ENCODE measurements around the gene RBBP8NL.

Gene RBBP8NL

DNA sequence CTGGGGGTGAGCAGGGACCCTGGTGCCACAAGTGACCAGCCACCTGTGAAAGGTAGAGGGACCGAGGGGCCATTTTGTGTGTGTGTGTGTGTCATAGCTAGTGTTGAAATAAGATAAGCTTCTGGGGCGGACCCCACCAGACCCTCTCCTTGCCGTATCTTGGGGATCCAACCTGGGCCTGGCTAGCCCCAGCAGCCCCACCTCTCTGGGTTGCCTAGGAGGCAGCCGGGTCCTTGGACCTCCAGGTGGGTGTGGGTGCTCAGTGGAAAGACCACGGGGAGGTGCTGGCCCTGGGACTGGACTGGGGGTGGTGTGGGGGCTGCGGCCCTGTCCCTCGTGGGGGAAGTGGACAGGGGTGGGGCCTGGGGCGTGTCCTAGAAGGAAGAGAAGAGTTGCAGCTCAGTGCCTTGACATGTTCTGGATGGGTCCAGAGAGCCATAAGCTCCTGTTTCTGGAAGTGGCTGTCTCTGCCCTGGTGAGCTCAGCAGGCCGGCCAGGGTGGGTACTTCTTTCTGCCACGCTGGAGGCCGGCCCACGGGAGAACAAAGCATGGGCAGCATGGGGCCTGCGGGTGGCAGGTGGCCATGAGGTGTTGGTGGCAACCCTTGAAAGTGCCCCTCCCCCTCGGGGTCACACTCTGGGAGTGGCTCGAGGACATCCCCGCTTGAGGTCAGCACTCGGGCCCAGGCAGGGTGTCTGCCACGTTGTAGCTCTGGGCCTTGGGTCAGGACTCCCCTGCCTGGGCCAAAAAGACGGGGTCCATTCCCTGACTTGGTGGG lies 8.4 kb downstream of the RBBP8NL start:
- no peak for DNase-seq

DNA sequence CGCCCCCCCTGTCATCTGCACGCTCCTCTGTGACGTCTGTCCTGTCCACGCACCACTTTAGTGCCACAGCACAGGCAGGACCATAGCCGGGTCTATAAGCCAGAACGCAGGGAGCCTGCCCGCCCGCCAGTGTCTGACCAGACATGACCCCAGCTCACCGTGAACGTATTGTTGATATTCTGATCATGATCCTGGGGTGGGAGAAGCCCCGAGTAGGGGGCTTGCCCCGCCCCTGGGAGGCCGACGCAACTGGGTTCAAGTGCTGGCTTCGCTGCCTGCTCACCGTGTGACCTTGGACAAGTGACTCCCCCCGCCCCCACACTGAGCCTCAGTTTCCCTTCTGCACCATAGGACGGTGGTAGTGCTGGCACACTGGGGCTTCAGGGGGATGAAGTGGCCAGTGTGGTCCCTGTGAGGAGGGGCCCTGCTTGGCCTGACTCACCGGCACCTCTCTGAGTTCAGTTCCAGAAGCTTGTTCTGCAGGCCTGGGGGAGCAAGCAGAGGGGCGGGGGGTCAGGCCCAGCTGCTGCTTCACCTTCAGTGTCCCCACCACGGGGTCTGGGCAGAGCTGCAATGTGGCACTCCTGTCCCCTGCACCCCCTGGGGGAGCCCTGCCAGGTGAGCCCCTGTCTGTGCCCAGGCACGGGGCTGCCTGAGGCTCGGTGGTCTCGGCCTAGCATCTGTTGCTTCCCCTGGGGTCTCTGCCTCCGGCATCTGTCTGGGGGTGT lies 9.2 kb downstream of the RBBP8NL start:
- DNase-seq: no peak

DNA sequence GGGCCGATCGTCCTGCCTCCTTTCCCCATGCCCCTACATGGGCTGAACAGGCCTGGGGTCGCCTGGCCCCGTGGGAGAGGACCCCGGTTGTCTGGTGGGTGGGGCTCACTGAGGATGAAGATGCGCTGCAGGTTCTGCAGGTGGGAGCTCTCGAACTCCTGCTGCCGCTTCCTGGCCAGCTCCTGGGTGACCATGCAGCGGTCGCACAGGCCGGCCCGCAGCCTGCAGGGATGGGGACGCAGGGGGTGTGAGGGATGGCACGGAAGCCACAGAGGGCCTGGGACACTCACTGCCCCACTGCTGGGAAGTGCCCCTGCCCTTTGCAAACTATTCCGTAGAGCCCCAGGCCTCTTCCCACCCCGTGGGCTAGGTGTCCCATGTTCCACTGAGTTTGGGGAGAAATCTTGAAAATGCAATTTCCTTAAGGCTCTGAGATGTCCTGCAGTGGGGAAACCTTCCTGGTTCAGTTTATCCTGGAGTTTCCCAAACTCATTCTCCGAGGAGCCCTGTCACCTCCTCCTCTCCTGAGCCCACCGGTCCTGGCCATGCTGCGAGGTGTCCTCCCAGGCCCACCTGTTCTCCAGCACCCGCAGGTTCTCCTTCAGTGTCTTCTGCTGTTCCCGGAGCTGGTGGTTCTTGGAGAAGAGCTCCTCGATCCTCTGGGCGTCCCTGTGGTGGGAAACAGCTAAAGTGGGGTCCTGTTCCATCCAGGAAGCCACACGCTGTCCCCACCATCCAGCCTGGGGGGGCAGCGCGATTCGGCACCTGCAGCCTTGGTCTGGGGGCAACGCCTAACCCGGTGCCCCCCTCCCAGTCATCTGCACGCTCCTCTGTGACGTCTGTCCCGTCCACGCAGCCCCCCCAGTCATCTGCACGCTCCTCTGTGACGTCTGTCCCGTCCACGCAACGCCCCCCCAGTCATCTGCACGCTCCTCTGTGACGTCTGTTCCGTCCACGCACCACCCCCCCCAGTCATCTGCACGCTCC lies 10.4 kb downstream of the RBBP8NL start:
- no peak for DNase-seq

DNA sequence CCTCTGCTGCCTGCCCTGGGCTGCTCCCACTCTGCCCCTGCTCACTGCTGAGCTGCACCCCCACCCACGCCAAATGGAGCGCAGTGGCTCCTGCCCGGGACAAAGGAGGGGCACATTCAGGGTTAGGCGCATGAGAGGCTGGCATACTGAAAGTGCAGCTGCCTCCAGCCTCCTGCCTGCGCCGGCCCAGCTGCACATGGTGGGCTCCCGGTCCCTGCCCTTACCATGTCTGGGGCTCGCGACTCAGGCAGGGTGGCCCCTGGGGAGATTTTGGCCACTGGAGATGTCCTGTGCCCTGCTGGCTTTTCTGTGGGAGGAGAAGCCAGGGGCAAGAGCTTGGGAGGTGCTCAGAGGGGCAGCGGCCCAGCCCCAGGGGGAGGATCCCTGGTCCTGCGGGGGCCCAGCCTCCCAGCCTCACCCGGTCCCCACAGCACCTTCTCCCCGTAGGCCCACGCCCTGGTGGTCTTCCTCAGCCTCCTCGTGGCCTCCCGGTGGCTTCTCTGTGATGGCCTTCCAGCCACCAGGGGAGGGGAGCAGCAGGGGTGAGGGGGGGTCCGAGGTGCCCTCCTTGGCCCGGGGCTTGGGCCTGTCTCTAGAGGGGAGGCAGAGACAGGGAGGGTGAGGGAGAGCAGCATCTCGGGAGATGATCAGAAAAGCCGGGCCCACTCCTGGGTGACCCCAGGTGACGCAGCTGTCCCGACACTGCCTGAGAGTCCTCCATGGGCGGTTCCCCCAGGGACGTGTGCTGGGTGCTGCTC lies 11.8 kb downstream of the RBBP8NL start:
- DNase-seq: no peak

DNA sequence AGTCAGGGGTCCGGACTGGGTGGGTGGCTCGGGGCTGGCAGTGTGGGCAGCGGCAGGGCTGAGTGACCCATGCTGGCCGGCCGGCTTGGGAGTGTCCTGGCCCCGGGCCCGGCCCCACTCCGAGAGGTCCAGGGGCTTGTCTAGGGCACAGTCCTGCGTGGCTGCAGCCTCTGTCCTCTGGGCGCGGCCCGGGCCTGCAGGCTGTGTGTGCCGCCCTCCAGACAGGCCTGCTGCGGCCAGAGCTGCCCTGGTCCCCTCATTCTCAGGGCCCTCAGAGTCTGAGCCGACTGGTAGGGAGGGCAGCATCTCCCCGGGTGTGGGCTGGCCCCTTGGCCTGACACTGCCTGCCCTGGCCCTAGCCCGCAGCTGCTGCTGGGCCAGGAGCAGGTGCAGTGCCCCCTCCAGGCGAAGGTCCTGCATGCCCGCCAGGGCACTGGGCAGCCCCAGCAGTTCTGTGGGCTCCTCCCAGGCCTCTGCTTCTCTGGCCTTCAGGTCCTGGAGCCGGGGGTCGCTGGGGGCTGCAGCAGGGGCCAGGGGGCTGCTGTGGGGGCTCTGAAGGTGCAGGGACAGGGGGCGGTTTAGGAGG lies 13.3 kb downstream of the RBBP8NL start:
- no peak for DNase-seq

DNA sequence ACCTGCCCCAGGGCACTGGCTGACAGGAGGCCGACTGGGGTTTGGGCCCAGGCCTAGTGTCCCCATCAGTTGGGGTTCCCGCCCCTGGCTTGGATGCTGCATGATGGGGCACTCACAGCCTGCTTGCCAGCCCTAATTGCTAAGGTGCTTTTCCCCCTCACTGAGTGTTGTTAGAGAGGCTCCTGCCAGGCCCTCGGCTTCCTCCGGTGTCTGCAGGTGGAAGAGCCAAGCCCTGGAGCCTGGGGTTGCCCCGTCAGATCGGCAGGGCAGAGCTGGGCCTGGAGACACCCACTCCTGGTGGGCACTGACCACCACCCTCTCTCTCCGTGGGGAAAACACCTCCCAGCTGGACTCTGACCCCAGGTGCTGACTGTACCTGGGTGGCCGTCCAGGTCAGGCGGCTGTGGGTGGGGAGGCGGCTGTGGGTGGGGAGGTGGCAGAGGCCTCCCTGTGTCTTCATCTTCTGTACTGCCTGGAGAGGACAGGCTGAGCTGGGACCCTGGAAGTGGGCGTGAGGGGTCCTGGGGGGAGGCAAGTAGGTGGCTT lies 14.2 kb downstream of the RBBP8NL start:
- DNase-seq: no peak

DNA sequence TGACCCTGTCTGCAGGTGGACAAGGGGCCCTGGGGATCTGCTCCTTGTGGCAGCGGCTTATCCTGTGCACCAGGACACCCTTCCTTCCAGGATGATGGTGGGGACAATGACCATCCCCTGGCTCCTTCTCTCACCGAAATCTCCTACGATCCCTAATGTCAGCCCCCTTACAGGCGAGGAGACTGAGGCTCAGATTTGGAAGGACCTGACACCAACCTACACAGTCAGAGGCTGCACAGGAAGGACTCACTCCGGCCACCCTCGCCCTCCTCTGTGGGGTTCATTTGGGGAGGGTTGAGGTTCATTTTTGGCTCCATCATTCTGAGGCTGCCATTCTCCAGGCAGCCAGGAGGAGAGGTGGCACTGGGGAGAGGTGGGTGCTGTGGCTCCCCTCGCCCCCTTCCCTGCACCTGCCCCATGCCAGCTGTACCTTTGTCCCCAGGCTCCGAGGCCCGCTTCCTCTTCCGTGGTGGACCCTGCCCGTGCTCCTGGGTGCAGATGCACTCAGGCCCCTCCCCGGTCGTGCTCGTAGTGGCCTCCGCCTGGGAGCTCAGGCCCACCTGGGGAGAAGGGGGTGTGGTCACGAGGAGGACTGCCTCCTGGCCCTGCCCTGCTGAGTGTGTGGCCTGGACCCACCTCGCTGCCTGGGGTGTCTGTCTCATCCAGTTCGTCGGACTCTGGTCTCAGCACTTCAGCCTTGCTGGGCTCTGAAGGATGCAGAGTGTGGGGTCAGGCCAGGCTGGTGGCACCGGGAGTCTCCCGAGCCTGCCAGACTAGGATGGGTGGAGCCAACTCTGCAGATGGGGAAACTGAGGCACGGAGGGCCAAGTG lies 14.9 kb downstream of the RBBP8NL start:
- DNase-seq: no peak

DNA sequence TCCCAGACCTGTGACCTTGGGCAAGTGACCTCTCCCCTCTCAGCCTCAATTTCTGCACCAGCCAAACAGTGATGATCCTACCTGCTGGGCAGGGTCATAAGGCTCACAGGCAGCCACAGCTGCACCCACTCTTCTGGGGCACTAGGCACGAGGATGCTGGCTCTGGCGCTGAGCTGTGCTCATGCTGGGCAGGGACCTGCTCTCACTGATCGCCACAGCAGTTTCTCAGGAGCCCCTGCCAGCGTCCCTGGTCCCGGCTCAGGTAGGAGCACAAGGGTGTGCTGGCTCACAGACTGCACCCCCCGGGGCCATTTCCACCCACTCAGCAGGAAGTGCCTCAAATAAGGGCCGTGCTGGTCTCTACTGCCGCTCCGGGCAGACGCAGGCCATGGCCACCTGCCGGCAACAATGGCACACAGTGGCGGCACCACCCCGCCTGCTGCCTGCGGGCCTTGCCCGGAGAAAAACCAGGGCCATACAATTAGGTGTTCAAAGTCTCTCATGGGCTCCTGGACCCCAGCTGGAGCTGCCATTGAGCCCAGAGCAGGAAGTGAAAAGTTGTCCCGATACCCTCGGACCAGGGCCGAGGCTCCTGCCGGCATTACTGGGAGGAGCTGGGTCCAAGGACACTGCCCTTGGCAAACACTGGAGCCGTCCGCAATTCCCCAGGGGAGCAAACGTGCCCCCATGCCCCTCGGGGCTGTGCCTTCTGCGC lies 15.7 kb downstream of the RBBP8NL start:
- no peak for DNase-seq

DNA sequence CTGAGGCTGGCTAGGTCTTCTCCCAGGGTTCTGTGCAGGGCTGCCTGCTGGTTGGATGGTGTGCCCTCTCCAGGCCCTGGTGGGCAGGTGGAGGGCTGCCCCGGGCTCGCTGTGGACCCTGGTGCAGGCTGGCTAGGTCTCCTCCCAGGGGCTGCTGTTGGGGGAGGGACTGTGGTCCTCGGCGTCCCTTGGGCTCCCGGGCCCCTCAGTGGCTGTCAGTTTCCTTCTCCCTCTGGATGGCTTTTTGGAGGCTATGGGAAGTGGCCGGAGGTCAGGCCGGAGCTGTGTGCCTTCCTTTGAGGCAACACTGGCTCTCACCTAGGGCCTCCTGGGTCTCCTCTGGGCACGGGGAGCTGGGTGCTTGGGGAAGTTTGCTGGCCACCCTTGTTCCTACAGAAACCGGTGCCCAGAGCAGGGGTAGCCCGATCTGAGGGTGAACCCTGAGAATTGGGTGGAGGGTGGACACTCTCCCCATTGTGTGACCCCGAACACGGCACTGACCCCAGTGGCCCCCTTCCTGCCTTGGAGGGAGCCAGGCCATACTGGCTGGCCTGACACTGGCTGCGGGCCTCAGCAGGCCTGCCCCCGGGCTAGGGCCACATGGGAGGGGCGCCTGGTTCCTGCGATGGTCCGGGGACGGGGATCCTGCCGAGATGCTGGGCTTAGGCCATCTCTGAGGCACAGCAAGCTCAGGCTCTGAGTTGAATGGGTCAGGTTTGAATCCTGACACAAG lies 16.4 kb downstream of the RBBP8NL start:
- no peak for DNase-seq

DNA sequence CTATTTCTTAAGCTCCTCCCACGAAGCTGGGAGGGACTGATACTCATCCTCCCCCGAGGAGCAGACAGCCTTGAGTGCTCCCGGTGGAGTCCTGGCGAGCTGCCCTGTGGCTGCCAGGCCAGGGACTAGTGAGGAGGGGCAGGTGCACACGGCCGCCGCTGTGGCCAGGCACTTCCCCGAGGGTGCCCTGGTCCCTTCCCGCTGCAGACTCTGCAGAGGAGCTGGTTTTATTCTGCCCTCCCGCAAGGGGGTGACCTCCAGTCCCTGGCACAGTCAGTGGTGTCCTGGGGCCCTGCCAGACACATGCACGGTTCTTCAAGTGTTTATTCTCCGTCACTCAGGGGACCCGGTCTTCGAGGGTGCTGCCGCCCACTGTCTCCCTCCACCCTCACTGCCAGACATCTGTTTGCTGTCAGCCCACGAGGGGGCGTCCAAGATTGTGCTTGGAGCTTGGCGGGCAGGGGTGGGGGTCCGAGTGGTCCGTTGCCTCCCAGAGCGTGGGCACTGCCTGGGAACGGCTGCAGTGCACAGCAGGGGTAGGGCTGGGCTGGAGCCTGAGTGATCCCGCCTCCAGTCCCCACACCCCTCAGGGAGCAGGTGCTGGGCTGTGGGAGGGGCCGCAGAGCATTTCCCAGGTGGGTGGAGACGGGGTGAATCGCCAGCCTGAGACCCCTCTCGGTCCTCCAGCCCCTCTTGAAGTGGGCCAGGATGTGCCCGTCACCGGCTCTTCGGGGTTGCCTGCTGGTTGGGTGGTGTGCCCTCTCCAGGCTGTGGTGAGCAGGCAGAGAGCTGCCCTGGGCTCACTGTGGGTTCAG lies 17.2 kb downstream of the RBBP8NL start:
- DNase-seq: no peak

DNA sequence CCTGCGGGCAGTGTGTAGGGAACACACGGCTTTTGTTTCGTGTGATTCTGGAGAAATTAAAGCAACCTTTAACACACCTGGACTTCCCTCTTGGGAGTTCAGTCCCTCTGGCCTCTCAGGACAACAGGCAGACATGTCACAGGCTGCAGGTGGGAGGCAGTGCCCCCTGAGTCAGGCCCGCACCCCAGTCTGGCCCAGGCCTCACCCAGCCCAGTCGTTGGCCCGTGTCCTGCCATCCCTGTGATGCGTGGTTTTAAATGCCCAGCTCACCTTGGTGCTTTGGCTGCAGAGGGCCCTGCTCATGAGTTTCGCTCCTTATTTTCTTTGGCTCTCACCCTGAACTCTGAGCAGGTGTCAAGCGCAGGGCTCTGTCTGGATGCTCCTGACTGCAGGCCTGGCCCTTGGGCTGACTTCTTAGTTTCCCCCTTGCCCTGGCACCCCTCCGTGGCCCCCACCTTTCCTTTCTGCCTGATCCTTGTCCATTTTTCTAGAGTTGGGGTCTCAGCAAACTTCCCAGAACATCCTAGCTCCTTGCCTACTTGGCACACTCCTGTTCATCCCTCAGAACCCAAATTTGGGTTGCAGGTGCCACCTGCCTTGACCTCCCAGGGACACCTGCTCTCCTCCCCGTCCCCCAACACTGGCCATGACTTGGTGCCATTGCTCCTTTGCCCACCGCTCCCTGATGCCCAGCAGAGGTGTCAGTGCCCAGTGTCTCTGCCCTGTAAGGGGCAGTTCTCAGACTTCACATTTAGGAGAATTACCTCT lies 18.1 kb downstream of the RBBP8NL start:
- no peak for DNase-seq

DNA sequence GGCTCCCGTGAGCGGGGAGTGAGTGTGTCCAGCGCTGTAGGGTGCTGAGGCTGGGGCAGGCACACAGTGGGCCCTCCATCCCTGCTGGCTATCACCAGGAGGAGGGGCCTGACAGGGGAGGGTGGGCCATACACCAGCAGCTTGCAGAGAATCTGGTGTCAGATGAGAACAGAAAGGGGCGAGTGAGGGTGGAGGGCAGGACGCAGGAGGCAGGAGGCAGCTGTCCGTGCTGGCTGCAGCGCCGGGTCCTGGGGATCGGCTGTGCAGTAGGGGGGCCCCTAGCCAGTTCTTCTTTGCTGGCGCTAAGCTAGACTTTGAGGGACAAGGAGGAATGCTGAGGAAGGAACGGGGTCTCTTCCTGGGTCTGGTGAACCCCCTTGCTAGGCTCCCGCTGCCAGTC lies 18.7 kb downstream of the RBBP8NL start:
- no peak for DNase-seq

DNA sequence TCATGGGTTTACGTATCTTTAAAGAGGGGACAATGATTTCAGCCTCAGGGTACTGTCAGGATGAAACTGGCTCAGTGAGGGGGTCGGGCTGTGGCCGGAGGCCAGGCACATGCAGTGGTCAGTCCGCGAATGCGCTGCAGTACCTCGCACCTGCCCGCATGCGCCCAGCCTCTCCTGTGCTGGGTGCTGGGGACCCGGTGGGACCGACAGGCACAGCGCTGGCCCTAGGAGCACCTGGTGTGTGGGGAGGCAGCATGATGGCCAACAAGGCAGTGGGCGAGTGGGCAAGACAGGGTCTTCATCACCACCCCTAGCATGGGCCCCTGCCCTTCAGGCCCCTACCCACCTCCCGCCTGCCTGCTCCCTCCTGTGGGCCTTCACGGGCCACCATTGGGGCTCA lies 19.3 kb downstream of the RBBP8NL start:
- DNase-seq: no peak

DNA sequence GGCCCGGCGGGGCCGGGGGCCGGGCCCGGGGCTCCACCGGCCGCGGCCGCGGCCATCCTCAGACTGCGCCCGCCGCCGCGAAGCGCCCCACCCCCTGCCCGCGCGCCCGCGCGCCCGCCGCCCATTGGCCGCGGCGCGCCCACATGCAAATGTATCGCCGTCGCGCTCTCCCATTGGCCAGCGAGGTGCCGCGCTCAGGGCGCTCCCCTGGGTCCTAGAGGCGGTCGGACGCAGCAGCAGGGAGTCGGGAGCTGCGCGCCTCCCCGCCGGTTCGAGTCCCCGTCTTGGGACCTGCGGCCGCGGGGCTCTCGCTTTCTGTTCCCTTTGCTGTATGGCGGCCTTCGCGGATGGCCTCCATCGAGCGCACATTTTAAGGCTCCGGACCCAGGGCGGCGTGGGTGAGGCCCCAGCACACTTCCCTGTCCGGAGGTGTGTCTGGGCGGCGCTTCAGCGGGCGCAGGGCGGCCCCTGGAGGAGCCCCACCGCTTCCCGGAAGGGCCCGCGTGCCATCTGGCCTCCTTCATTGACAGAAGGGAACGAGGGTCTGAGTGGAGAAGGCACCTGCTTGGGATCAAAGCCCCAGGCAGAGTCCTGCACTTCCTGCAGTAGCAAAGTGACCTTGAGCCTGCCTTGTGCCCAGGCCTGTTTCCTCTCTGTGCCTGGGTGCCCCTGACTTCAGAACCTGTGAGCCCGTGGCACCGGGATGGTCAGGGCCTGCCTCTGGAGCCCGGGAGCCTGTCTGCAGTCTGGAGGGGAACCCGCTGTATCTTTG lies 19.9 kb downstream of the RBBP8NL start, which contains the start of gene CABLES2:
Gene CABLES2, minus strand, starts transcription at position 65 of the 772 bp plus-strand sequence. Its CDS starts 9 bp downstream, at position 56.
- DNase-seq: peak; percentile 59

DNA sequence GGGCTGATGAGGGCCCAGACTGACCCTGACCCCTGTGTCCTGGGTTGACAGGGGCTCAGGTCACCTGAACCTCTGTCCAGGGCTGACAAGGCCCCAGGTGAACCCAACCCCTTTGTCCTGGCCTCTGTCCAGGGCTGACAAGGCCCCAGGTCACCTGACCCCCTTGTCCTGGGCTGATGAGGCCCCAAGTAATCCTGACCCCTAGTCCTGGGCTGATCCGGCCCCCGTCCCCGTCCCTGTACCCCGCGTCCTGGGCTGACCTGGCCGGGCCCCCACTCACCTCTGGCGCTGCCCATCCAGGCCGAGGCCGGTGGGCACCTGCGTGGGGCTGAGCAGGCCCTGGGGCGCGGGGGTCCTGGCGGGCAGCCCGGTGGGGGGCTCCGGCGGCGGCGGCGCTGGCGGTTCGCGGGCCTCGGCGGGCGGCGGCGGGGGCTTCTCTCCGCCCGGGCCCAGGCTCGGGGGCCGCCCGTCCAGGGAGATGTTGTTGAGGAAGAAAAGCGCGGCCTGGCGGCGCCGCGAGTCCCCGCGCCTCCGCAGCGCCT lies 20.6 kb downstream of the RBBP8NL start:
- DNase-seq: no peak

DNA sequence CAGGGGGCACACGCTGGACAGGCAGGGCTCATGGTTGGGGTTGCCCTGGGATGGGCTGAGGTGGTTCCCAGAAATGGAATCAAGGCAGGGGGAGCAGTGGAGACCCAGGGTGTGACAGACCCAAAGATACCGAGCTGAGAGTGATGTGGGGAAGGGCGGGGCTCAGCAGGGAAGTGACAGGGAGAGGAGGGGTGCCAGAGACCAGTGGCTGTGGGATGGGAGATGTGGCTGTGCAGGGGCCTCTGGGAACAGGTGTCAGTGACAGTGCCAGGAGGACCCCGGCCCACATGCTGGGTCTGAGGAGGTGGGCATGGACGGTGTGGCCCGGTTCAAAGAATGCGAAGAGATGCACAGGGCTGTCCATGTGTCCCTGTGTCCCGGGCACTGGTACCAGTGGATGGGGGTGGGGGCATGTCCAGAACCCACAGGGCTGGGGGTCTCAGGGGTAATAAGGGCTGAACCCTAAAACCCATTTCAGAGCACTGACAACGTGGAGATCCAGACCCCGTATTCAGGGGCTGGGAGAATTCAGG lies 21.3 kb downstream of the RBBP8NL start:
- no peak for DNase-seq

All from NCI-H748 treated with DMSO at 0.1 percent for 48 hours (cell line).